GM12878 (cell line): ENCODE measurements around the gene ZNF878.

ENCODE experiments used
- EP300 ChIP-seq, 2 experiments: fragments of 150-350 bp in 1 of 2; IDR thresholded peaks; 2 replicates each; pipeline ENCODE4 v1.6.1; 2011 to 2012; ENCODE audit warnings: low read depth in 2 of 2, low read length in 2 of 2, borderline replicate concordance in 1 of 2, improper control_type of control experiment in 1 of 2, inconsistent platforms in 1 of 2; ENCODE audit not compliant: control insufficient read depth in 1 of 2
- EZH2 ChIP-seq: IDR thresholded peaks from 2 replicates; pipeline ENCODE4 v1.6.1; 2012; ENCODE audit warnings: low read depth, mild to moderate bottlenecking, control low read depth, inconsistent platforms, low read length, borderline replicate concordance; ENCODE audit not compliant: control insufficient read depth
- JUND ChIP-seq: IDR thresholded peaks from 2 replicates; pipeline ENCODE4 v1.6.1; 2012; ENCODE audit warnings: low read depth, mild to moderate bottlenecking, low read length, improper control_type of control experiment, moderate library complexity
- LARP7 ChIP-seq: fragments of 450-650 bp; IDR thresholded peaks from 2 replicates; pipeline ENCODE4 v1.6.1; 2017; ENCODE audit warnings: mild to moderate bottlenecking
- POLR2AphosphoS5 ChIP-seq: IDR thresholded peaks from 2 replicates; pipeline ENCODE4 v1.6.1; 2011; ENCODE audit warnings: mild to moderate bottlenecking, low read length, inconsistent platforms
- RCOR1 ChIP-seq: conservative IDR thresholded peaks from 2 replicates; pipeline ENCODE4 v1.6.1; 2012; ENCODE audit warnings: low read depth, low read length, improper control_type of control experiment
- SMAD1 ChIP-seq: fragments of 450-650 bp; IDR thresholded peaks from 2 replicates; pipeline ENCODE4 v1.6.1; 2018; ENCODE audit warnings: mild to moderate bottlenecking, low read depth; ENCODE audit not compliant: partially characterized antibody
- SMARCA5 ChIP-seq: fragments of 450-650 bp; IDR thresholded peaks from 2 replicates; pipeline ENCODE4 v1.6.1; 2017; ENCODE audit warnings: mild to moderate bottlenecking
- SRF ChIP-seq, 2 experiments: IDR thresholded peaks; 2 replicates each; pipeline ENCODE4 v1.6.1; 2011; ENCODE audit warnings: low read depth in 2 of 2, low read length in 2 of 2, mild to moderate bottlenecking in 1 of 2, moderate library complexity in 1 of 2
- ZSCAN29 ChIP-seq: fragments of 450-650 bp; IDR thresholded peaks from 2 replicates; pipeline ENCODE4 v1.6.1; 2017; ENCODE audit warnings: mild to moderate bottlenecking, moderate library complexity
- TF ChIP-seq, protein P1 (sequence below), 3 experiments: IDR thresholded peaks in 2 of 3; conservative IDR thresholded peaks in 1 of 3; 2 replicates each; pipeline ENCODE4 v1.5.1; 2011; ENCODE audit warnings: low read depth in 3 of 3, low read length in 3 of 3, mild to moderate bottlenecking in 3 of 3, control low read depth in 2 of 3, moderate library complexity in 2 of 3, inconsistent platforms in 1 of 3, mixed read lengths in 1 of 3; ENCODE audit not compliant: control insufficient read depth in 2 of 3, insufficient read depth in 1 of 3; ENCODE audit errors: extremely low read depth in 1 of 3

DNA sequence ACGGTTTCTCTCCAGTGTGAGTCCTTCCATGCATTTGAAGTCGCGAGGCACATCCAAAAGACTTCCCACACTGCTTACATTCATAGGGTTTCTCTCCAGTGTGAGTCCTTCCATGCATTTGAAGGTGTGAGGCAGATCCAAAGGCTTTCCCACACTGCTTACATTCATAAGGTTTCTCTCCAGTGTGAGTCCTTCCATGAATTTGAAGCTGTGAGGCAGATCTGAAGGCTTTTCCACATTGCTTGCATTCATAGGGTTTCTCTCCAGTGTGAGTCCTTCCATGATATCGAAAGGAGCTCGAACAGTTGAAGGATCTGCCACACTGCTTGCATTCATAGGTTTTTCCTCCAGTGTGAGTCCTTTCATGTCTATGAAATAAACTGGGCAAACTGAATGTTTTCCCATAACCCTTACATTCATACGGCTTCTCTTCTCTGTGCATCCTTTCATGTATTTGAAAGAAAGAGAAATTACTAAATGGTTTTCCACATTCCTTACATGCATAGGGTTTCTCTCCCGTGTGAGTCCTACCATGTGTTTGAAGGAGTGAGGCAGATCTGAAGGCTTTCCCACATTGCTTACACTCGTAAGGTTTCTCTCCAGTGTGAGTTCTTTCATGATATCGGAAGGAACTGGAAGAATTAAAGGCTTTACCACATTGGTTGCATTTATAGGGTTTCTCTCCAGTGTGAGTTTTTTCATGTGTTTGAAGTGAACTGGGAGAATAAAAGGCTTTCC is 37.6 kb downstream of the ZNF878 start:
- no peak for TF ChIP-seq LARP7
- TF ChIP-seq JUND, result no peak
- TF ChIP-seq, protein P1, sequence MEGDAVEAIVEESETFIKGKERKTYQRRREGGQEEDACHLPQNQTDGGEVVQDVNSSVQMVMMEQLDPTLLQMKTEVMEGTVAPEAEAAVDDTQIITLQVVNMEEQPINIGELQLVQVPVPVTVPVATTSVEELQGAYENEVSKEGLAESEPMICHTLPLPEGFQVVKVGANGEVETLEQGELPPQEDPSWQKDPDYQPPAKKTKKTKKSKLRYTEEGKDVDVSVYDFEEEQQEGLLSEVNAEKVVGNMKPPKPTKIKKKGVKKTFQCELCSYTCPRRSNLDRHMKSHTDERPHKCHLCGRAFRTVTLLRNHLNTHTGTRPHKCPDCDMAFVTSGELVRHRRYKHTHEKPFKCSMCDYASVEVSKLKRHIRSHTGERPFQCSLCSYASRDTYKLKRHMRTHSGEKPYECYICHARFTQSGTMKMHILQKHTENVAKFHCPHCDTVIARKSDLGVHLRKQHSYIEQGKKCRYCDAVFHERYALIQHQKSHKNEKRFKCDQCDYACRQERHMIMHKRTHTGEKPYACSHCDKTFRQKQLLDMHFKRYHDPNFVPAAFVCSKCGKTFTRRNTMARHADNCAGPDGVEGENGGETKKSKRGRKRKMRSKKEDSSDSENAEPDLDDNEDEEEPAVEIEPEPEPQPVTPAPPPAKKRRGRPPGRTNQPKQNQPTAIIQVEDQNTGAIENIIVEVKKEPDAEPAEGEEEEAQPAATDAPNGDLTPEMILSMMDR (IDR thresholded peaks at IDR 0.05 in 2 of 3, conservative IDR thresholded peaks at IDR 0.05 in 1 of 3; ENCODE audit: control insufficient read depth in 2 of 3, extremely low read depth in 1 of 3, insufficient read depth in 1 of 3, low read depth in 3 of 3, low read length in 3 of 3), result no peak
- TF ChIP-seq ZSCAN29, result no peak
- TF ChIP-seq SRF (IDR thresholded peaks at IDR 0.05; ENCODE audit: low read depth in 2 of 2, low read length in 2 of 2), result no peak
- no peak for TF ChIP-seq EZH2
- no peak for TF ChIP-seq EP300 (IDR thresholded peaks at IDR 0.05; ENCODE audit: borderline replicate concordance in 1 of 2, control insufficient read depth in 1 of 2, low read depth in 2 of 2, low read length in 2 of 2)
- TF ChIP-seq POLR2AphosphoS5, result no peak
- TF ChIP-seq RCOR1, result no peak
- TF ChIP-seq SMAD1, result no peak
- TF ChIP-seq SMARCA5, result no peak
